HG02678 (cell line): ENCODE data around the gene CDC42SE2.
"Not testable (repeated sequence)": the region's sequence is repeated elsewhere in the genome, so short reads cannot be mapped to it uniquely, and the experiment has no call there.

Experiments
- ATAC-seq: cut with Tn5 transposase; IDR thresholded peaks from one replicate; pipeline ENCODE4 v1.9.1; 2021; ENCODE audit warnings: mild to moderate bottlenecking, moderate library complexity; ENCODE audit not compliant: unreplicated experiment

Gene CDC42SE2

DNA sequence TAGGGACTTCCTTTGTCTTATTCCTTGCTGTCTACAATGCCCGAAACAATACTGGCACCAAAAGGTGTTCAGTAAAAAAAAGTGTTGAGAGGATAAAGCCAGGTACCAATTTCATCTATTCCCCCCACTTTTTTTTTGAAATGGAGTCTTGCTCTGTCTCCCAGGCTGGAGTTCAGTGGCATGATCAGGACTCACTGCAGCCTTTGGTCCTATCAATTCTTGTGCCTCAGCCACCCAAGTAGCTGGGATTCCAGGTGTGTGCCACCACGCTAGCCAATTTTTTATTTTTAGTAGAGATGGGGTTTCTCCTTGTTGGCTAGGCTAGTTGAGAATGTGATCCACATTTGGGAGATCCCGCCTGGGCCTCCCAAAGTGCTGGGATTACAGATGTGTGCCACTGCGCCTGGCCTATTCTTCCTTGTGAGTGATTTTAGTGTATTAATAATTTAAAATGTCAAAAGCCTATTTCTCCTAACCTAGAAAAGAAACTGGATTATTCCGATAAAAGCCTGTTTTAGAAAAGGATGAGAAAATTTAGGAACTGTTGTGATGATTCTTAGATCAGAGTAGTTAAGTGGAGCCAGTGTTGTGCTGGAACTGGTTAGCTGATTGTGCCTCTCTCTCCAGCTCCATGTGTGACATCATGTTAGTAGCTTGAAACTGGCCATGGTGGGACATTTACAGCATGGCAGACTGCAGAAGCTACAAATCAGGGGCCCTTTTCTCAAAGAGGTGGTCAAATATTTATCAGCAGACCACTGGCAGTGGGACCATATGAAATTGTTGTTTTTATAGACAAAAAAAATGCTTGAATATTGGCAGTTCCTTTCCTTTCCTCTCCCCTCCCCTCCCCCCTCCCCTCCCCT is 14.3 kb downstream of the CDC42SE2 start:
- no peak for ATAC-seq

- not testable (repeated sequence) for ATAC-seq
Observed at GRCh38 chr5:131278741-131279124, 14.9 kb downstream of the CDC42SE2 start.

- no peak for ATAC-seq
Observed at GRCh38 chr5:131279204-131279603, 15.4 kb downstream of the CDC42SE2 start.

DNA sequence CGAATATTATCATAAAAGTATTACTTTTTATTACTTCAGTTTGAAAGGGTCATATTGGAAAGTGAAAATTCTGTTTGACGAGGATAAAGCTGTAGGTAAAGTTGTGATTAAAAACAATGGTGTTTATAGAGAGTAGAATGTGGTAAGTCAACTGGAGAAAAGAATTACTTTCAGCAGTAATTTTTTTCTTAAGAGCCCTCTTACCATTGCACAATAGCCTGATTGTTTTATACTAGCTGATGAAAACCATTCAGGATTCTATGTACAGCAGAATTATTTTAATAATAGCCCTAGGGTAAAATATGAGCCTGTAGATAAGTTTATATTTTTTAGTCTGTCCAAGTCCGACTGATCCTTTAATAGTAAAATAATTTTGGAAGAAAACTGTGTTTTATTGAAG is 16.6 kb downstream of the CDC42SE2 start:
- no peak for ATAC-seq

DNA sequence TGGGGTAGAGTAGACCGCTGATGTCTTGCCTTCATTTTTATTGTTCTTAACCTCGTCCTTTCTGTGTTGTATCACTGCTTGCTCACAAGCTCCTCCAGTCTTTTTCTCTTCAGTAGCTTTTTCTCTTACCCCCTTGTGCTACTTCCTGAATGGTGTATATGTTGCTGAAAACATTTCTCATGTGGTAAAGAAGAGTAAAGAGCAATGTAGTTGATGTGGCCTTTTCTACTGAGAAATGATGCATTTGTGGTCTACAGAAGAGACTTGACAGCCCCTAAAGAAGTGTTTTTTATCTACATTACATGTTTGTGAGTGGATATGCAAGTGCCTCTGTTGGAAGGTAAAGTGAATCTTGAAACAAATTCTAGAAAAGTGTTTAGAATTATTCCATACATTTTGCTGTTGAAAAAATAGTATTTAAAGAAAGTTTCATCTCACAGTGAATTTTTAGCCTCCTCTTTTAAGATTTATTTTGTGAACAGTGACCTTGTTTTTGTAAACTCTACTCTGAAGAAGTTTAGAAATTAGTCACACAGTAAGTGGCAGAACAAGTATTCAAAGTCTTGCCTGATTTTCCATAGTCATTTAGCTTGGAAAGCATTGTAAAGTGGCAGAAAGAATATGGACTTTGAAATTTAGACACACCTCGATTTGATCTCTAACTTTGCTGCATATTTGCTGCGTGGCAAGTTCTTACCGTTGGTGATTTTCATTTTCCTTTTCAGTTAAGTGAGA is 17.4 kb downstream of the CDC42SE2 start:
- ATAC-seq, result peak; percentile 49

GRCh38 chr5:131281868-131282234 is 18.0 kb downstream of the CDC42SE2 start:
- ATAC-seq, result no peak

DNA sequence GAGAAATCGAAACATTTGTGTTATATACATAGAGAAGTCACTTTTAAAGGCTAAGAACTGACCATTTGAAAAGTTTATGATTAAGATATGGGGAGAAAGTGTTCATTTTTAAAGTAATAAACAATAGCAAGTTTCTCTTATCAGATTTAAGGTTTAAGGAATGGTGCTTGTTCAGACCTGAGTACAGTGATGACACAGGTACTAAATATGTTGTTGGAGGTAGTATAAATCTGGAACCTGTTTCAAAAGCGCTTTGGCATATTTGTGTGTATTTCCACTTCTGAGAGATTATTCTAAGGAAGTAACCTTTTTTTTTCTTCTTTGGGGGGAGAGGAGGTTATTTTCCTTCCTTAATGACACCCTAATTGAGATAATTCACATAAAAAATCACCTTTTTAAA is 18.4 kb downstream of the CDC42SE2 start:
- ATAC-seq, result no peak

DNA sequence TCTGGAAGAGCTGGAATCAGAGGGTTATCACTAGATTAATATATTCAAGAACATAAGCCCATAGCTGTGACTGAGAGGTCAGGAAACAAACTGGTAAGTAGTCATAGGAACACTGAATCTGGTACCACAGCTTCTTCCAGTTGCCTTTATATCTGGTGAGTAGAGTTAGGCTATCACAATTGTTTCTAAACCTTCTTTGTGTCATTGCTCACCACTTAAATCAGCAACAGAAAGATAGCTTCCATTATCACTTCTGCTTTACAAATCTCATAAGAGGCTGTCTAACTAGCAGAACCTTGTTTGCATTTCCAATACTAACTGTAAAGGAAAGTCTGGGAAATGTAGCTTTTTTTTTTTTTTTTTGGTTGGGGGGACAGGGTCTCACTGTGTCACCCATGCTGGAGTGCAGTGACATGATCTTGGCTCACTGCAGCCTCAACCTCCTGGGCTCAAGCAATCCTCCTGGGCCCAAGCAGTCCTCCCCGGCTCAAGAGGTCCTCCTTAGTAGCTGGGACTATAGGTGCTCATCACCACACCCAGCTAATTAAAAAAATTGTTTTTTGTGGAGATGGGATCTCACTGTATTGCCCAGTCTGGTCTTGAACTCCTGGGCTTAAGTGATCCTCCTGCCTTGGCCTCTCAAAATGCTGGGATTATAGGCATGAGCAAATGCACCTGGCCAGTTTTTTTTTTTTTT is 22.0 kb downstream of the CDC42SE2 start:
- ATAC-seq, result peak; percentile 30

- ATAC-seq, result no peak
Observed at GRCh38 chr5:131286400-131286715, 22.5 kb downstream of the CDC42SE2 start.

GRCh38 chr5:131288328-131288727 is 24.5 kb downstream of the CDC42SE2 start:
- no peak for ATAC-seq

GRCh38 chr5:131289738-131290137 is 25.9 kb downstream of the CDC42SE2 start:
- peak; percentile 35 for ATAC-seq

DNA sequence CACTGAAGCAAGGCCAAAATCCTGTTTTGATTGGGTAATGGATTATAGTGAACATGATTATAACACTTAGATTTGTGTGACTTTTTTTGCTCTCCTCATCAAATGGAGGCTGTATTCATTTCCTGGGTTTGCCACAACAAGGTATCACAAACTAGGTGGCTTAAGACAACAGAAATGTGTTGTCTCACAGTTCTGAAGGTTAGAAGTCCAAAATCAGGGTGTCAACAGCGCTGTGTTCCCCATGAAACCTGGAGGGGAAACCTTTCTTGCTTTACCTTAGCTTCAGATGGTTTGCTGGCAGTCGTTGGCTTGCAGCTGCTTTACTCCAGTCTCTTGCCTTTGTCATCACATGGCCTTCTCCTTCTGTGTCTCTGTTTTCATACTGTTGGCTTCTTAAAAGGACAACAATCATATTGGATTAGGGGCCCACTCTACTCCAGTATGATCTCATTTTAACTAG is 32.4 kb downstream of the CDC42SE2 start:
- ATAC-seq, result no peak

DNA sequence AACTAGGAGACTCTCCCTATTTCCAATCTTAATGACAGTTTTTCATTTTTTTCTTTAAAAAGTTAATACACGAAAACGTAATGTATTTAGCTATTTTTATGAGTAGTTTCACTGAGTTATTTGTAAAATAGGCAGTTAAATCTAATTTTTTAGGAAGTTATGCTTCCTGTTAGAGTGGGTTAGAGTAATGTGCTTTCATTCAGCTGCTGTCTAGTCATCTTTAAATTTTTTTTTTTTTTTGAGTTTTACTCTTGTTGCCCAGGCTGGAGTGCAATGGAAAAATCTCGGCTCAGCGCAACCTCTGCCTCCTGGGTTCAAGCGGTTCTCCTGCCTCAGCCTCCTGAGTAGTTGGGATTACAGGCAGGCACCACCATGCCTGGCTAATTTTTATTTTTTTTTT is 34.0 kb downstream of the CDC42SE2 start:
- no peak for ATAC-seq

GRCh38 chr5:131299465-131299864 is 35.6 kb downstream of the CDC42SE2 start:
- no peak for ATAC-seq

- no peak for ATAC-seq
Observed at GRCh38 chr5:131302506-131302905, 38.7 kb downstream of the CDC42SE2 start.

DNA sequence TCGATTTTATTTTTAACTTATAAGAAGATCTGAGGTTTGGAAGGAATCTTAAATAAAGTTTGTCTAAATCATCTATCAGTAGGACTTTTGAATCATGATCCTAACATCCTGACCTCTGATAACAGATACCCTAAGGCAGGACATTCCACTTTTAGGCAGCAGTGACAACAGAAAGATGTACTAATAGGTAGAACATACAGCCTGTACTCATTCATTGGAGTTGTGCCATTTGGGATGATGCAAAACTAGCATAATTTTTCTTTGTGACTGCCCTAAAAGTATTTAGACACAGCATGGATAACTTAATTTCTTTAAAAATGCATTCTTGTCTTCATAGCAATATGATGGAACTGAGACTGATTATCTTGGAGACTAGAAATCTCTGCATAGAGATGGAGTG is 39.7 kb downstream of the CDC42SE2 start:
- ATAC-seq, result no peak

DNA sequence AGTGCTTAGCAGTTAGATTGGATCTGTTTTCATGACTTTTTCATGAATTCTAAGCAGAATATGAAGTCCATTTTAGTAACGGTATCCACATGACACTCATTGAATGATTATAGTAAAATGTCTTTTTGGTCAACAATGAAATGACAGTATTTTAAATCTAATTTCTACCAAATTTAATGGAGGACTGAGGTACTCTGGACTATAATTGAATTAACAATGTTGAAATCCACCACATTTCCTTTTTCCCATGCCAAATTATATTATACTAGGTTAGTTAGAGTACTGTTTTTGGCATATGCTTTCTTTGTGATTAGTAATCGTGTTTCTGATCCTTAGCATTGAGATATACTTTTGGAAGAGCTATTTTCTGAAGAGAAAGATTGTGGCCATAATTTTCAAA is 40.6 kb downstream of the CDC42SE2 start:
- no peak for ATAC-seq

- ATAC-seq, result no peak
Observed at GRCh38 chr5:131305138-131305689, 41.4 kb downstream of the CDC42SE2 start.

- no peak for ATAC-seq
Observed at GRCh38 chr5:131305906-131306305, 42.1 kb downstream of the CDC42SE2 start.

GRCh38 chr5:131312235-131312772 is 48.5 kb downstream of the CDC42SE2 start:
- not testable (repeated sequence) for ATAC-seq

- no peak for ATAC-seq
Observed at GRCh38 chr5:131316026-131316425, 52.2 kb downstream of the CDC42SE2 start.
